Left ventricle myocardium inferior (tissue), 1 donor: ENCODE results near the gene CCL27. TPM values are rescaled to one million over a fixed set of nuclear protein-coding genes. Genes with fewer than 3 reads are reported as not detected.

ENCODE experiments used
- DNase-seq: peaks from one replicate; pipeline ENCODE4 v3.0.0-alpha.2; 2020
- H3K27ac ChIP-seq: fragments of 200-600 bp; replicated peaks from 2 replicates; pipeline ENCODE4 v1.8.0; 2021
- H3K27me3 ChIP-seq: fragments of 200-600 bp; 2 replicates; pipeline ENCODE4 v1.8.0; 2021; ENCODE audit warnings: low read depth
- H3K36me3 ChIP-seq: fragments of 200-600 bp; 2 replicates; pipeline ENCODE4 v1.8.0; 2021
- H3K4me1 ChIP-seq: fragments of 200-600 bp; 2 replicates; pipeline ENCODE4 v1.8.0; 2021
- H3K4me3 ChIP-seq: fragments of 200-600 bp; 2 replicates; pipeline ENCODE4 v1.8.0; 2021; ENCODE audit warnings: mild to moderate bottlenecking, moderate library complexity
- H3K9me3 ChIP-seq: fragments of 200-600 bp; replicated peaks from 2 replicates; pipeline ENCODE4 v1.8.0; 2021
- CTCF ChIP-seq: fragments of 200-600 bp; IDR thresholded peaks from 2 replicates; pipeline ENCODE4 v1.8.0; 2021; ENCODE audit warnings: antibody characterized with exemption, mild to moderate bottlenecking, borderline replicate concordance
- intact Hi-C: fragments of 100-400 bp; cut with micrococcal nuclease; formaldehyde crosslinking; loops from one replicate; pipeline ENCODE4 v1.11.0; 2022
- total RNA-seq: library from RNA; stranded (reverse); fragmentation: NEBNext Ultra II Directional; extraction: Animal tissue kit (Norgen Biotek cat#: 25700); gene quantifications from one replicate; pipeline ENCODE4 v1.2.1, GENCODE V29; 2021
- donor health status: DM: no; HTN: yes; CAD: no; lungs with severe emphysema.

CCL27 gene
- total RNA-seq, 1 donor from 2014 or later, result 0.41 TPM

- H3K27ac ChIP-seq, result peak within 1 kb of the TSS; percentile 84
- H3K27me3 ChIP-seq, result no peaks in the 10 kb centered on the region
- peaks cover 10% of the 10 kb centered on the region for H3K36me3 ChIP-seq
- intact Hi-C loops, result no loop called here
- peak; percentile 94 for DNase-seq
- no peaks in the 10 kb centered on the region for H3K9me3 ChIP-seq
- H3K4me3 ChIP-seq, result peak within 1 kb of the TSS; percentile 78
- H3K4me1 ChIP-seq, result peaks cover 37% of the 10 kb centered on the region
- no peak for TF ChIP-seq CTCF
Measured at GRCh38 chr9:34637356-34638137, 24.9 kb downstream of the CCL27 start, which contains the start of gene SIGMAR1. Gene SIGMAR1, minus strand, starts transcription at chr9:34637787. Its CDS starts 90 bp downstream, at chr9:34637697.

GRCh38 chr9:34636791-34637355, 25.6 kb downstream of the CCL27 start:
- no peak for DNase-seq
- Histone ChIP-seq H3K4me1 (peaks cover 37% of the 10 kb centered on the region), H3K27ac (peak overlapping the region; percentile 84), H3K36me3 (peaks cover 10% of the 10 kb centered on the region), H3K9me3 (no peaks in the 10 kb centered on the region), H3K4me3 (peak overlapping the region; percentile 78), H3K27me3 (no peaks in the 10 kb centered on the region)
- intact Hi-C loops, result no loop called here
- no peak for TF ChIP-seq CTCF

GRCh38 chr9:34635556-34635955, 26.9 kb downstream of the CCL27 start:
- Histone ChIP-seq H3K4me3 (no peak overlapping the region), H3K27ac (no peak overlapping the region), H3K4me1 (peaks cover 37% of the 10 kb centered on the region), H3K36me3 (peaks cover 10% of the 10 kb centered on the region), H3K9me3 (no peaks in the 10 kb centered on the region), H3K27me3 (no peaks in the 10 kb centered on the region)
- intact Hi-C loops, result no loop called here
- DNase-seq, result no peak
- TF ChIP-seq CTCF, result no peak

GRCh38 chr9:34634551-34635248, 27.8 kb downstream of the CCL27 start:
- peaks cover 7% of the 10 kb centered on the region for H3K27me3 ChIP-seq
- H3K4me3 ChIP-seq, result no peak overlapping the region
- no peaks in the 10 kb centered on the region for H3K9me3 ChIP-seq
- peaks cover 10% of the 10 kb centered on the region for H3K36me3 ChIP-seq
- no peak overlapping the region for H3K27ac ChIP-seq
- intact Hi-C loops, result no loop called here
- H3K4me1 ChIP-seq, result peaks cover 37% of the 10 kb centered on the region
- no peak for TF ChIP-seq CTCF
- no peak for DNase-seq

GRCh38 chr9:34633851-34634550, 28.5 kb downstream of the CCL27 start:
- TF ChIP-seq CTCF, result peak; percentile 90
- peaks cover 41% of the 10 kb centered on the region for H3K4me1 ChIP-seq

More at GRCh38 chr9:34633851-34634550, 28.5 kb downstream of the CCL27 start:
- Histone ChIP-seq H3K36me3 (peaks cover 10% of the 10 kb centered on the region), H3K4me3 (no peak overlapping the region), H3K27me3 (peaks cover 14% of the 10 kb centered on the region), H3K9me3 (no peaks in the 10 kb centered on the region), H3K27ac (no peak overlapping the region)
- DNase-seq, result peak; percentile 53
- intact Hi-C loops, result no loop called here
